Stimulated activated CD8-positive, alpha-beta memory T cell treated with anti-CD3 and anti-CD28 coated beads, Interleukin-4, amount 100 ng/mL, for 48 hours (primary cell): Measurements from ENCODE around the gene ATXN7.

Experiments
- DNase-seq: peaks from one replicate; pipeline ENCODE4 v3.0.0-alpha.2; 2020

ATXN7 gene

GRCh38 chr3:63968612-63969350 lies 105.1 kb downstream of the ATXN7 start:
- no peak for DNase-seq

- no peak for DNase-seq
Observed at GRCh38 chr3:63969876-63970275, 106.2 kb downstream of the ATXN7 start.

GRCh38 chr3:63970631-63971475 lies 107.2 kb downstream of the ATXN7 start:
- no peak for DNase-seq

DNA sequence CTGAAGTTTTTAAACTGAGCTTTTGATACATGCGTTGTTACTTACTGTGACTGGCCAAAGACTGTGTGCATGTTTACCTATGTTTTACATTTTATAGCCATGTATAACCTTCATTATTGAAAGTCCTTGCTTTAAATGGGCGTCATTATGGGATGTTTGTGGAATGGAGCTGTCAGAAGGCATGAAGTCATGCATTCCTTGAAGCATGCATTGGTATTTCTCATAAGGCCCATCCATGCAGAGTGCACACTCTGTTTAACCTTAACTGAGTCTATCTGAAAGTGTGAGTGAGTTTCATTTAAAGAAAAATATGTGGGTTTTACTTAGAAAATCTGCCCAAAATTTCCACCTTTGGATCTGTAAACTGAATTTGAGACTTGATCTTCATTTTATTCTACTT lies 108.5 kb downstream of the ATXN7 start:
- DNase-seq = no peak

DNA sequence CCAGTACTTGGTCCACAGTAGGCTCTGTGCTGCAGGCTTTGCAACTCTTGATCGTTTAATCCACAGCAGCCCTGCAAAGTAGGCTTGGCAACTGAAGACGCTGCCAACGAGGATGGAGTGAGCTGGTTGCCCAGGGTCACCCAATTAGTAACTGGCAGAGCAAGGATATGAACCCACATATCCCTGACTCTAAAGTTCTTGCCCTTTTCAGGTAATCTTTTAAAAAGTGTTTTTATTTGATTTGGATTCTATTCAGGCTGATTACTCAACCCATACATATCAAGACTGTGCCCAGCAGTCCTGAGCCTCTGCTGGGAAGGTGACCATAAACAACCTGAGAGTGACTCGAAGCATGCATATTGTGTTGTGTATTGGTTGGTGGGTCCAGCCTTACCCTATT lies 109.3 kb downstream of the ATXN7 start:
- DNase-seq = no peak

GRCh38 chr3:63973406-63973805 lies 109.7 kb downstream of the ATXN7 start:
- no peak for DNase-seq

- DNase-seq = no peak
Observed at GRCh38 chr3:63974451-63974850, 110.8 kb downstream of the ATXN7 start.

- no peak for DNase-seq
Observed at GRCh38 chr3:63975723-63976122, 112.1 kb downstream of the ATXN7 start.

GRCh38 chr3:63976161-63976871 lies 112.6 kb downstream of the ATXN7 start:
- DNase-seq = no peak

DNA sequence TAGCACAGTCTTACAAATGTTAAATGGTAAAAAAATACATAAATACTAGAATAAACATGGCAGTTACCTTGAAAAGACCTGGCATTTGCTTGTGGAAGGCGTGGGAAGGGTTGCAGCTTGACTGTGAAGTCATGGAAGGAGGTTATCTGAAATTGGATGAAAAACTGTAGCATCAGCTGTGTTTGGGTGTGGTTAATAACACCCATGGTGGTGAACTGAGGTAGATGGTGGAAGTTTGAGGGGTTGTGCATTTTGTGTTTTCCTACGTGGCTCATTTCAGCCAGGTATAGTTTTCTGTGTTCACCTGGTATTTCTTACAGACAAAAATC lies 113.2 kb downstream of the ATXN7 start:
- no peak for DNase-seq

DNA sequence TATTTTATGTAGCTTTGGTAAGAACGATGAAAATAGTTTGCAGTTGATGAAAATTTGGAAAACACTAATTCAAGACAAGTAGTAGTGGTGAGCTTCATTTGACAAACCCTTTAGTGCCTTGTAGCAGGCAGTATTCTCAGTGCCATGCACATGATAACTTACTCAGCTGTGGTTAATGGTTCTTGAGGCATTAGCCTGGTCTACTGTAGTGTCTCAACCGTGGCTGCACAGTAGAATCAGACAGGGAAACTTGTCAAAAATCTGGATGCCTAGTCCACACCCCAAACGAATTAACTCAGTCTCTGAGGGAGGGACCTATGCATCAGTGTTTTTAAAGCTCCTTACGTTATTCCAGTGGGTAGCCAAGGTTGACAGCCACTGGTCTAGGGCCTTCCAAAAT lies 114.2 kb downstream of the ATXN7 start:
- DNase-seq = no peak

GRCh38 chr3:63979093-63979885 lies 115.6 kb downstream of the ATXN7 start:
- DNase-seq = no peak

GRCh38 chr3:63980019-63980418 lies 116.4 kb downstream of the ATXN7 start:
- no peak for DNase-seq

- no peak for DNase-seq
Observed at GRCh38 chr3:63980830-63981498, 117.3 kb downstream of the ATXN7 start.

DNA sequence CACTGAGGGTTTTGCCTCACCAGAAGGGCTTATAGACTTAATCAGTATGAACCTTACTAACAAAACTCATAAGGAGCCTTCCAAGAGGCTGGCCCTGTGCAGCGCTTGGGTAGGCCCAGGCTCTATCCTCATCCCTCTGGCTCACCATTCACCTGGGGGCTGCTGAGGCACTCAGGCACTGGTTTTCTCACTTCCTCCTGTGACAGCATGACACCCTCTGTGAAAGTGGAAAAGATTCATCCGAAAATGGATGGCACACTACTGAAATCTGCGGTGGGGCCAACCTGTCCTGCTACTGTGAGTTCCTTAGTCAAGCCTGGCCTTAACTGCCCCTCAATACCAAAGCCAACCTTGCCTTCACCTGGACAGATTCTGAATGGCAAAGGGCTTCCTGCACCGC lies 118.3 kb downstream of the ATXN7 start:
- DNase-seq = no peak

- DNase-seq = no peak
Observed at GRCh38 chr3:63984391-63984790, 120.7 kb downstream of the ATXN7 start.

DNA sequence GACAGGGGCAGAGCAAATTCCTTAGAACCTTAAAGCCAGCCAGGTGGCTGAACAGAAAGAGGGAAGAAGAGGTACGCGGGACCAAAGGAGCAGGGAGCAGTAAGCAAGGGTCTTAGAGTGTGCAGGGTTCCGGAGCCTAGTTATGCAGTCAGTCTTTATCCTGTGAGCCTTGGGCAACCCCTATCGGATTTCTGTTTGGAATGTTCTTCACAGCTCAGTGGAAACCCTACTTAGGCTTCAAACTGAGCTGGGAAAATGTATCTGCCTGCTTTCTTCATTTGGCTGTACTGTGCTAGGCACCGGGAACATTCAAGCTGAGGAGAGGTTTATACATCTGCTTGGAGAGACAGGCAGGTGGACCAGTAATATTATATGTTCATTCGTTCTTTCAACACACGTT lies 122.5 kb downstream of the ATXN7 start:
- no peak for DNase-seq

GRCh38 chr3:63986831-63987230 lies 123.2 kb downstream of the ATXN7 start:
- no peak for DNase-seq

DNA sequence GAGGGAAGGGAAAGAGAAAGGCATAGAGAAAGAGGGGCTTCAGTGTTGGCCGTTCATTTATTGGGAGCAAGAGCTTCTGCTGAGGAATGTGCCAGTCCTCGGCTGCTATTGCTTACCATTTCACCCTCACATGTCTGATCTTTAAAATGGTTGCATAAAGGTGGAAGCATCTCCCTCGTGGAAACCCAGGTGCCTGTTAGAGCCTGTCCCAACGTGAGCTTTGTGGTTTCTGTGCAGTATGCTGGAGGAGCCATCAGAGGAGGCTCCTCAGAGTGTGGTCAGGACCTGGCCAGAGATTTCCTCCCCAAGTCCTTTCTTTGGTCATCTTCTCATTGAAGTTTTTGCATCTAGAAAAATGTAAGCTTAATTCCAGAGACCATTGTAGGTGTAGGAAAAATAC lies 125.3 kb downstream of the ATXN7 start:
- no peak for DNase-seq

DNA sequence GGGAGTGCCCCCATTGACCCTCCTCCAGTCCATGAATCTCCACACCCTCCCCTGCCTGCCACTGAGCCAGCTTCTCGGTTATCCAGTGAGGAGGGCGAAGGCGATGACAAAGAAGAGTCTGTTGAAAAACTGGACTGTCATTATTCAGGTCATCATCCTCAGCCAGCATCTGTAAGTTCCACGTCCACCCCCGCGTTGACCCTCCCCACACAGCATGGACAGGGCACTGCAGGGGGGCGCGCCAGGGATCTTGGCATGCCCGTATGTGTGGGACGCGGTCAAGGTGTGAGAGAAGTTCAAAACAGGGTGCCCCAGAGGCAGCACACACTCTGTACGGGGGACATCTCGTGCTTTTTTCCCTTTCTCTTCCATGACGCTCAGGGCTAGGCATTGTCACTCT lies 126.5 kb downstream of the ATXN7 start:
- no peak for DNase-seq

- no peak for DNase-seq
Observed at GRCh38 chr3:63990733-63991132, 127.1 kb downstream of the ATXN7 start.

DNA sequence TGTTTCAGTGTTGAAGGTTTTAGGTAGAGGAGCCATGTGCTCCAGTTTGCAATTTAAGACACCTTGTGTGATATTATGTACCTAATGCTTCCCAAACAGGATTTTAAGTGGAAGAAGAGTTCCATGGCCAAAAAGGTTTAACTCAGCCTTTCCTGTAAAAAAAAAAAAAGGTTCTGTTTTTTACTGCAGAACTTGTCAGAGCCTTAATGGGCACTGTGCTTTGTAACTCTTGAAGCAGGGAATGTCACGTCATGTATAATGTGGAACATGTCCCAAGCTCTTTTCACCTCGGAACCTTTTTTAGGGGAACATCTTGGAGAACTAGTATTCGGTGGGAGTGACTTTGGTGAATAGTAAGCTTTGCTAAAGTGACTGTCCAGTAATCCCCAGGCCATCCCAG lies 128.0 kb downstream of the ATXN7 start:
- DNase-seq = no peak
